ENCODE measurements around the gene RASSF3. TPM values are rescaled to one million over a fixed set of nuclear protein-coding genes. Genes with fewer than 3 reads are reported as not detected.

Gene RASSF3
- polyA plus RNA-seq, 3 donors, result 6.6 to 77.9 (median 14.5) TPM

GRCh38 chr12:64735442-64735841, 125.1 kb downstream of the RASSF3 start:
- Histone ChIP-seq H3K27me3 (ENCODE audit: control insufficient read depth in 2 of 2, insufficient read depth in 2 of 2, low read length in 2 of 2) (no peaks in the 10 kb centered on the region), H2AFZ (ENCODE audit: insufficient read depth, low read depth, low read length, poor library complexity, severe bottlenecking) (no peak overlapping the region), H3K4me3 (replicated peaks in 1 of 3; ENCODE audit: low read depth in 2 of 3, low read length in 3 of 3) (no peak overlapping the region), H3K9me3 (replicated peaks in 1 of 2; ENCODE audit: control insufficient read depth in 1 of 2, insufficient read depth in 1 of 2, low read length in 2 of 2) (no peaks in the 10 kb centered on the region), H3K4me2 (replicated peaks; ENCODE audit: extremely low read depth, low read length, poor library complexity, severe bottlenecking) (no peak overlapping the region), H3K9ac (ENCODE audit: insufficient read depth, low read length, poor library complexity, severe bottlenecking) (no peak overlapping the region), H3K79me2 (ENCODE audit: insufficient read depth, low read length) (peaks cover 6% of the 10 kb centered on the region), H4K20me1 (ENCODE audit: insufficient read depth, low read length) (peaks cover 4% of the 10 kb centered on the region), H3K4me1 (ENCODE audit: control insufficient read depth in 1 of 2, insufficient read depth in 2 of 2, low read length in 2 of 2) (peaks cover 20% of the 10 kb centered on the region in 2 donors), H3K36me3 (replicated peaks in 1 of 2; ENCODE audit: control insufficient read depth in 1 of 2, insufficient read depth in 2 of 2, low read length in 2 of 2) (peaks cover 68 to 89% of the 10 kb centered on the region in 2 donors), H3K27ac (ENCODE audit: low read depth in 1 of 2, low read length in 2 of 2) (peak overlapping the region in 1 of 2 donors; percentile 42)
- no peak for DNase-seq
- Mint-ChIP-seq H3K27me3 (ENCODE audit: low read depth in 3 of 3) (peaks cover 0 to 2% (median 2%) of the 10 kb centered on the region in 3 donors), H3K36me3 (peaks cover 82 to 96% of the 10 kb centered on the region in 2 donors), H3K4me1 (peaks cover 42% of the 10 kb centered on the region), H3K9me3 (no peaks in the 10 kb centered on the region), H3K27ac (peak overlapping the region in 1 of 7 donors; percentile 10), H3K4me3 (no peak overlapping the region)
- TF ChIP-seq CTCF (IDR thresholded peaks at IDR 0.05), result no peak
- intact Hi-C loops (cut with micrococcal nuclease), result loop anchor here in 1 of 2 donors (10.0 kb wide), 1 partner anchor 49 kb away; no protein-coding TSS in a partner anchor

GRCh38 chr12:64736771-64737170, 126.5 kb downstream of the RASSF3 start:
- no peaks in the 10 kb centered on the region for H3K9me3 ChIP-seq (replicated peaks in 1 of 2; ENCODE audit: control insufficient read depth in 1 of 2, insufficient read depth in 1 of 2, low read length in 2 of 2)
- Mint-ChIP-seq H3K4me1 (peaks cover 45% of the 10 kb centered on the region), H3K27me3 (ENCODE audit: low read depth in 3 of 3) (peaks cover 0 to 2% (median 0%) of the 10 kb centered on the region in 3 donors), H3K36me3 (peaks cover 81 to 89% of the 10 kb centered on the region in 2 donors), H3K27ac (peak overlapping the region in 1 of 7 donors; percentile 24), H3K9me3 (no peaks in the 10 kb centered on the region), H3K4me3 (no peak overlapping the region)
- no peaks in the 10 kb centered on the region for H3K27me3 ChIP-seq (ENCODE audit: control insufficient read depth in 2 of 2, insufficient read depth in 2 of 2, low read length in 2 of 2)
- H3K36me3 ChIP-seq (replicated peaks in 1 of 2; ENCODE audit: control insufficient read depth in 1 of 2, insufficient read depth in 2 of 2, low read length in 2 of 2), result peaks cover 65 to 80% of the 10 kb centered on the region in 2 donors
- intact Hi-C loops (cut with micrococcal nuclease), result loop anchor here in 1 of 2 donors (10.0 kb wide), 1 partner anchor 48 kb away; no protein-coding TSS in a partner anchor
- H3K27ac ChIP-seq (ENCODE audit: low read depth in 1 of 2, low read length in 2 of 2), result peak overlapping the region in 1 of 2 donors; percentile 44
- peaks cover 24 to 28% of the 10 kb centered on the region in 2 donors for H3K4me1 ChIP-seq (ENCODE audit: control insufficient read depth in 1 of 2, insufficient read depth in 2 of 2, low read length in 2 of 2)
- peaks cover 8% of the 10 kb centered on the region for H3K79me2 ChIP-seq (ENCODE audit: insufficient read depth, low read length)
- H3K4me3 ChIP-seq (replicated peaks in 1 of 3; ENCODE audit: low read depth in 2 of 3, low read length in 3 of 3), result no peak overlapping the region
- no peak overlapping the region for H3K4me2 ChIP-seq (replicated peaks; ENCODE audit: extremely low read depth, low read length, poor library complexity, severe bottlenecking)
- H2AFZ ChIP-seq (ENCODE audit: insufficient read depth, low read depth, low read length, poor library complexity, severe bottlenecking), result no peak overlapping the region
- no peak for DNase-seq
- 83% methylated on average over 1 of the region's 1 CpG for WGBS (ENCODE audit: insufficient coverage)
- H4K20me1 ChIP-seq (ENCODE audit: insufficient read depth, low read length), result peaks cover 4% of the 10 kb centered on the region
- no peak overlapping the region for H3K9ac ChIP-seq (ENCODE audit: insufficient read depth, low read length, poor library complexity, severe bottlenecking)
- no peak for TF ChIP-seq CTCF (IDR thresholded peaks at IDR 0.05)

All from CD14-positive monocyte (primary cell).